Neural progenitor cell (in vitro differentiated cells): ENCODE measurements around the gene ZNF385A. TPM values are rescaled to one million over a fixed set of nuclear protein-coding genes. Genes with fewer than 3 reads are reported as not detected.

Experiments used
- DNase-seq: peaks from one replicate; pipeline ENCODE4 v3.0.0-alpha.2; 2016; ENCODE audit warnings: low spot score
- H2AFZ ChIP-seq: fragments of 200-600 bp; sonication (generic); replicated peaks from 2 replicates; pipeline ENCODE4 v1.6.1; 2016; ENCODE audit warnings: antibody characterized with exemption
- H3F3A ChIP-seq: fragments of 200-600 bp; sonication (generic); 2 replicates; pipeline ENCODE4 v1.6.1; 2016; ENCODE audit warnings: antibody characterized with exemption, low read depth
- H3K27ac ChIP-seq: fragments of 200-600 bp; sonication (generic); 2 replicates; pipeline ENCODE4 v1.5.1; 2016; ENCODE audit warnings: mild to moderate bottlenecking
- H3K27me3 ChIP-seq: fragments of 200-600 bp; sonication (generic); 2 replicates; pipeline ENCODE4 v1.6.1; 2016; ENCODE audit warnings: mild to moderate bottlenecking, moderate library complexity
- H3K36me3 ChIP-seq: fragments of 200-600 bp; sonication (generic); 2 replicates; pipeline ENCODE4 v1.5.1; 2016
- H3K4me1 ChIP-seq: fragments of 200-600 bp; sonication (generic); 2 replicates; pipeline ENCODE4 v1.6.1; 2016; ENCODE audit warnings: mixed run types
- H3K4me2 ChIP-seq: fragments of 200-600 bp; sonication (generic); 2 replicates; pipeline ENCODE4 v1.6.1; 2016
- H3K4me3 ChIP-seq: fragments of 200-600 bp; sonication (generic); 2 replicates; pipeline ENCODE4 v1.5.1; 2016
- H3K79me2 ChIP-seq: fragments of 200-600 bp; sonication (generic); 2 replicates; pipeline ENCODE4 v1.6.1; 2016; ENCODE audit warnings: low read depth
- H3K9ac ChIP-seq: fragments of 200-600 bp; sonication (generic); 2 replicates; pipeline ENCODE4 v1.6.1; 2016
- H3K9me3 ChIP-seq: fragments of 200-600 bp; sonication (generic); 2 replicates; pipeline ENCODE4 v1.5.1; 2016; ENCODE audit warnings: low read depth
- H4K20me1 ChIP-seq: fragments of 200-600 bp; sonication (generic); 2 replicates; pipeline ENCODE4 v1.6.1; 2016; ENCODE audit warnings: low read depth
- H3K27ac Mint-ChIP-seq: 3 replicates; pipeline ENCODE4 v1.8.0; 2021; ENCODE audit warnings: mixed read lengths
- H3K27me3 Mint-ChIP-seq: 2 replicates; pipeline ENCODE4 v1.8.0; 2022; ENCODE audit warnings: low read depth, mild to moderate bottlenecking, inconsistent platforms, moderate library complexity, mixed read lengths; ENCODE audit not compliant: insufficient read depth
- H3K36me3 Mint-ChIP-seq: 3 replicates; pipeline ENCODE4 v1.8.0; 2021; ENCODE audit warnings: mixed read lengths
- H3K4me1 Mint-ChIP-seq: 3 replicates; pipeline ENCODE4 v1.8.0; 2021; ENCODE audit warnings: mixed read lengths
- H3K4me3 Mint-ChIP-seq: 3 replicates; pipeline ENCODE4 v1.8.0; 2021; ENCODE audit warnings: mild to moderate bottlenecking, moderate library complexity, mixed read lengths
- H3K9me3 Mint-ChIP-seq: 3 replicates; pipeline ENCODE4 v1.8.0; 2020; ENCODE audit warnings: mixed read lengths
- EZH2 ChIP-seq: fragments of 200-600 bp; sonication (generic); IDR thresholded peaks from 2 replicates; pipeline ENCODE4 v1.6.1; 2017; ENCODE audit warnings: antibody characterized with exemption, mild to moderate bottlenecking, moderate library complexity
- EZH2phosphoT487 ChIP-seq: fragments of 200-600 bp; sonication (generic); IDR thresholded peaks from 2 replicates; pipeline ENCODE4 v1.6.1; 2017; ENCODE audit warnings: antibody characterized with exemption
- total RNA-seq: library from RNA; depleted of rRNA; stranded (reverse); fragments of >200 nt; gene quantifications from 2 replicates; pipeline ENCODE4 v1.2.3, GENCODE V29; 2015; ENCODE audit warnings: low replicate concordance
- TF ChIP-seq, protein P1 (sequence below): fragments of 200-600 bp; sonication (generic); IDR thresholded peaks from 2 replicates; pipeline ENCODE4 v1.5.1; 2017; ENCODE audit warnings: antibody characterized with exemption, mild to moderate bottlenecking

Gene ZNF385A
- total RNA-seq, 1 donor from 2014 or later, result 6.2 TPM

DNA sequence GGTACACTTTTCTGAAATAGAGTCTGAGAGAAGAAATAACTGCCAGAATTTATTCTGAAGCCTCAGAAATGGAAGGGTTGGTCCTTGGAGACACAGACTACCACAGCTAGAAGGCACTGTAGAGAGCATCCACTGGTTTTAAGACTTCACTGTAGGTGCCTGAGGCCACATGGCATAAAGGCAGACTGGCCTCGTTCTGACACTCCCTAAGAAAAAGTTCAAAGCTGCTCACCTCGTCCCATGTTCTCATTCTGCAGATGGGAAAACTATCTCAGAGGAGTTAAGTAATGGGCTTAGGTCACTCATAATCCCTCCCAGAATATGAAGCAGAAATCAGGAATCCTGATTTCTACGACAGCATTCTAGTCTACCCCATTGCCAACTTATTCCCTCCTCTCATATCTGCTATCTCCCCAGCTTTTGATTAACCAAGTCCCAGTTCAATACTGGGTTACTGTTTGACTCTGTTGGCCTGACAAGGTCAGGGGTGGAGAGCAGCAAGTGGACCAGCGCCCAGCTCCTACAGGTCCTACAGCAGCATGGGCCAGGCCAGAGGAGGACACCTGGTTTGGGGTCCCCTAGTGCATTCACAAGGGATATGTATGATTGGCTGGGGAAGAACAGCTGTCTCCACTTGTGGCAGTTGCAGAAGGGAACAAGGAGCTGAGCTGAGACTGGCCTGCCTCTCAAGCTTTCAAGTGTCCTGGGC, 30.8 kb upstream of the ZNF385A start:
- Histone ChIP-seq H3K79me2 (peaks cover 57% of the 10 kb centered on the region), H3K36me3 (no peaks in the 10 kb centered on the region), H3K27me3 (no peaks in the 10 kb centered on the region), H3K27ac (no peak overlapping the region), H3K9me3 (no peaks in the 10 kb centered on the region), H4K20me1 (peaks cover 45% of the 10 kb centered on the region), H3K4me3 (no peak overlapping the region), H2AFZ (no peak overlapping the region), H3K4me2 (no peak overlapping the region), H3K4me1 (peaks cover 22% of the 10 kb centered on the region), H3K9ac (no peak overlapping the region), H3F3A (peaks cover 13% of the 10 kb centered on the region)
- Mint-ChIP-seq H3K4me3 (no peak overlapping the region), H3K27ac (no peak overlapping the region), H3K4me1 (peaks cover 25% of the 10 kb centered on the region), H3K9me3 (no peaks in the 10 kb centered on the region), H3K36me3 (peaks cover 4% of the 10 kb centered on the region), H3K27me3 (peaks cover 7% of the 10 kb centered on the region)
- TF ChIP-seq, protein P1, sequence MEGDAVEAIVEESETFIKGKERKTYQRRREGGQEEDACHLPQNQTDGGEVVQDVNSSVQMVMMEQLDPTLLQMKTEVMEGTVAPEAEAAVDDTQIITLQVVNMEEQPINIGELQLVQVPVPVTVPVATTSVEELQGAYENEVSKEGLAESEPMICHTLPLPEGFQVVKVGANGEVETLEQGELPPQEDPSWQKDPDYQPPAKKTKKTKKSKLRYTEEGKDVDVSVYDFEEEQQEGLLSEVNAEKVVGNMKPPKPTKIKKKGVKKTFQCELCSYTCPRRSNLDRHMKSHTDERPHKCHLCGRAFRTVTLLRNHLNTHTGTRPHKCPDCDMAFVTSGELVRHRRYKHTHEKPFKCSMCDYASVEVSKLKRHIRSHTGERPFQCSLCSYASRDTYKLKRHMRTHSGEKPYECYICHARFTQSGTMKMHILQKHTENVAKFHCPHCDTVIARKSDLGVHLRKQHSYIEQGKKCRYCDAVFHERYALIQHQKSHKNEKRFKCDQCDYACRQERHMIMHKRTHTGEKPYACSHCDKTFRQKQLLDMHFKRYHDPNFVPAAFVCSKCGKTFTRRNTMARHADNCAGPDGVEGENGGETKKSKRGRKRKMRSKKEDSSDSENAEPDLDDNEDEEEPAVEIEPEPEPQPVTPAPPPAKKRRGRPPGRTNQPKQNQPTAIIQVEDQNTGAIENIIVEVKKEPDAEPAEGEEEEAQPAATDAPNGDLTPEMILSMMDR, result no peak
- TF ChIP-seq EZH2 (no peak), EZH2phosphoT487 (no peak)
- DNase-seq, result no peak

DNA sequence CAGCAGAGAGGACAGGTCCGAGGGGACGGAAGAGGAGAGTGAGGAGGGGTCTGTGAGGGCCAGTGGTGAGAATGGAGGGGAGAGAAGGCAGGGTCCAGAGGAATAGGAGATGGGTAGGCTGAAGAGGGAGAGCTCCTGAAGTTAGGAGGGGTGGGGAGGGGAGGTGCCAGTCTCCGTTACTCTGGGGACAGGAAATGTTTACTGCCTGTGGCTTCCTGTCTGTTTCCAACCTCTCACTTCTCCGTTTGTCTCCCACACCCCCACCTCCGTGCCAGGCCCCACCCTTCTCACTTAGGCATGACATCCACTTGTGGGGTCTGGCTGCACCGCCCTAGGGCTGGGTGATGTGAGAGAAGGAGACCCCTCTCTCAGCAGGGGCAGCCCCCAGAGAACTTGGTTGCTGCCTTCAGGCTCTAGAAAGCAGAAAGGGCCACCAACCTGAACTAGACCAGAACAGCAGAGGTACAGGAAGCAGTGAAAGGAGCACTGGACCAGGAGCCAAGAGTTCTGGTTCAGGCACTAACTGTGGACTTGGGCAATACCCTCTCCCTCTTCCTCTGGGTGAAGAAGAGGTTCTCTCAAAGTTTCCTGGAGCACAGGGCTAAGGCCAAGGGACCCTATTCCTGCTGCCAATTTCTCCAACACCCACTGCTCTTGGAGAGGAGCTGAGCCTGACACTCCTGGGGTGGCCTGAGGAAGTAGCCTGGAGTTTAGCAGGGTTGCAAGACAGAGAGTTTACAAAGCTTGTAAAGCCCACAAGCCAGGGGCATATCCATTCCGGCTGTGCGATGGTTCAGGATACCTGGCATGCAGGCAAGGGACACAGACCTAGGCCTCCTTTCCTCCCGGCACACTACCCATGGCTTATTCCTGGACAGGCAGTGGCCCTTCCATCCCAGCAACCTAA, 29.0 kb upstream of the ZNF385A start:
- peaks cover 14% of the 10 kb centered on the region for H3K4me1 ChIP-seq
- H3K79me2 ChIP-seq, result peaks cover 53% of the 10 kb centered on the region
- H3K9me3 ChIP-seq, result no peaks in the 10 kb centered on the region
- H3K27me3 ChIP-seq, result no peaks in the 10 kb centered on the region
- H3K9ac ChIP-seq, result no peak overlapping the region
- TF ChIP-seq, protein P1, result no peak
- TF ChIP-seq EZH2phosphoT487 (no peak), EZH2 (no peak)
- no peak for DNase-seq
- no peak overlapping the region for H3K27ac Mint-ChIP-seq
- H3K9me3 Mint-ChIP-seq, result no peaks in the 10 kb centered on the region
- peaks cover 9% of the 10 kb centered on the region for H3K27me3 Mint-ChIP-seq
- no peak overlapping the region for H3K4me3 ChIP-seq
- H2AFZ ChIP-seq, result no peak overlapping the region
- H3K36me3 ChIP-seq, result no peaks in the 10 kb centered on the region
- H3K36me3 Mint-ChIP-seq, result peaks cover 4% of the 10 kb centered on the region
- no peak overlapping the region for H3K4me3 Mint-ChIP-seq
- peaks cover 45% of the 10 kb centered on the region for H4K20me1 ChIP-seq
- H3F3A ChIP-seq, result no peaks in the 10 kb centered on the region
- no peak overlapping the region for H3K27ac ChIP-seq
- peaks cover 15% of the 10 kb centered on the region for H3K4me1 Mint-ChIP-seq
- no peak overlapping the region for H3K4me2 ChIP-seq

DNA sequence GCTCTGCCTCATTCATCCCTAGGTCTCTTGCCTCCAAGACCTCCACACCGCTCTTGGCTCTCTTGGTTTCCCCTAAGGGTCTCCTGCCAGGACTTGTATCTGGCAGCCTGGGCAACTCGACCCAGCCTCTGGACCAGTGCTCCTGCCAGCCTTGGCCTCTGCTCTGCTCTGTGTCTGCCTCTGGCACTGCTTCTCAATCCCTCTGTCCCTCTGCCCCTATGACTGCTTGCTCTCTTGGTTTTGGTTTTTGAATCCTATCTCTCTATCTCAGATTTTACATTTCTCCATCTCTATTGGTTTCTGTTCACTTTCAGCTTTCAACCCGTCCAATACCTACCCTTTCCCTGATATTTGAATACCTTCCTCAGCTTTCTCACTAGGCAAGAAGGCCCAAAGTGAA, 28.3 kb upstream of the ZNF385A start:
- Histone ChIP-seq H3K4me2 (no peak overlapping the region), H3K36me3 (no peaks in the 10 kb centered on the region)
- H3K27me3 Mint-ChIP-seq, result peaks cover 8% of the 10 kb centered on the region

More for the DNA sequence above, 28.3 kb upstream of the ZNF385A start:
- H3K36me3 Mint-ChIP-seq, result peaks cover 8% of the 10 kb centered on the region
- DNase-seq, result no peak
- H3K4me3 ChIP-seq, result no peak overlapping the region
- no peaks in the 10 kb centered on the region for H3K9me3 Mint-ChIP-seq
- no peak overlapping the region for H3K9ac ChIP-seq
- H3K79me2 ChIP-seq, result peaks cover 45% of the 10 kb centered on the region
- no peak overlapping the region for H3K27ac ChIP-seq
- peaks cover 13% of the 10 kb centered on the region for H3K4me1 Mint-ChIP-seq
- TF ChIP-seq EZH2phosphoT487 (no peak), EZH2 (no peak)
- TF ChIP-seq, protein P1, result no peak
- H3F3A ChIP-seq, result no peaks in the 10 kb centered on the region
- no peak overlapping the region for H2AFZ ChIP-seq
- no peaks in the 10 kb centered on the region for H3K27me3 ChIP-seq
- H3K27ac Mint-ChIP-seq, result no peak overlapping the region
- peaks cover 12% of the 10 kb centered on the region for H3K4me1 ChIP-seq
- no peak overlapping the region for H3K4me3 Mint-ChIP-seq
- H3K9me3 ChIP-seq, result no peaks in the 10 kb centered on the region
- peaks cover 45% of the 10 kb centered on the region for H4K20me1 ChIP-seq
